HG02798 (cell line): Measurements from ENCODE around the gene OR2T10.
"Not testable (repeated sequence)": the region's sequence is repeated elsewhere in the genome, so short reads cannot be mapped to it uniquely, and the experiment has no call there.

Experiments
- ATAC-seq: cut with Tn5 transposase; IDR thresholded peaks from one replicate; pipeline ENCODE4 v1.9.1; 2021; ENCODE audit warnings: mild to moderate bottlenecking; ENCODE audit not compliant: unreplicated experiment, poor library complexity

The OR2T10 gene

GRCh38 chr1:248599396-248599795, 1.9 kb upstream of the OR2T10 start:
- no peak for ATAC-seq

GRCh38 chr1:248596615-248597014, 885 bp downstream of the OR2T10 start:
- ATAC-seq = no peak

- no peak for ATAC-seq
Measured at GRCh38 chr1:248593226-248593625, 4.3 kb downstream of the OR2T10 start.

GRCh38 chr1:248592655-248593054, 4.8 kb downstream of the OR2T10 start:
- no peak for ATAC-seq

- no peak for ATAC-seq
Measured at GRCh38 chr1:248590055-248590454, 7.4 kb downstream of the OR2T10 start.

- no peak for ATAC-seq
Measured at GRCh38 chr1:248589334-248589733, 8.2 kb downstream of the OR2T10 start.

- no peak for ATAC-seq
Measured at GRCh38 chr1:248585266-248585665, 12.2 kb downstream of the OR2T10 start.

GRCh38 chr1:248576260-248576980, 21.1 kb downstream of the OR2T10 start:
- ATAC-seq = no peak

GRCh38 chr1:248574657-248575056, 22.8 kb downstream of the OR2T10 start, which contains the start of gene OR2T34:
Gene OR2T34, minus strand, starts transcription at chr1:248574757. Its CDS starts 0 bp downstream, at chr1:248574757.
- not testable (repeated sequence) for ATAC-seq

GRCh38 chr1:248573856-248574255, 23.6 kb downstream of the OR2T10 start:
- not testable (repeated sequence) for ATAC-seq

- ATAC-seq = not testable (repeated sequence)
Measured at GRCh38 chr1:248572049-248572448, 25.5 kb downstream of the OR2T10 start.

GRCh38 chr1:248570811-248571210, 26.7 kb downstream of the OR2T10 start:
- not testable (repeated sequence) for ATAC-seq

- not testable (repeated sequence) for ATAC-seq
Measured at GRCh38 chr1:248569049-248569448, 28.5 kb downstream of the OR2T10 start.

GRCh38 chr1:248565530-248566373, 31.7 kb downstream of the OR2T10 start:
- not testable (repeated sequence) for ATAC-seq

GRCh38 chr1:248562672-248563071, 34.8 kb downstream of the OR2T10 start, which contains the start of gene OR2T29:
Gene OR2T29, minus strand, starts transcription at chr1:248562772. Its CDS starts 3,281 bp downstream, at chr1:248559491.
- ATAC-seq = not testable (repeated sequence)

GRCh38 chr1:248551027-248551426, 46.5 kb downstream of the OR2T10 start:
- ATAC-seq = not testable (repeated sequence)

GRCh38 chr1:248547383-248547782, 50.1 kb downstream of the OR2T10 start:
- ATAC-seq = not testable (repeated sequence)
